Ovary (tissue), 3 donors: ENCODE results near the gene EIF4G2.

Experiments used
- CTCF ChIP-seq, 3 donors: fragments of 450-650 bp in 2 of 3; fragments of 200-600 bp in 1 of 3; IDR thresholded peaks; one replicate each; pipeline versions ENCODE4 v1.5.1 to v1.8.0; 2016 to 2022; ENCODE audit warnings: antibody characterized with exemption in 3 of 3, mild to moderate bottlenecking in 1 of 3
- POLR2A ChIP-seq: fragments of 450-650 bp; IDR thresholded peaks from one replicate; pipeline ENCODE4 v1.6.1; 2017; ENCODE audit warnings: antibody characterized with exemption, mild to moderate bottlenecking, moderate library complexity
- donor health status: DM: no; HTN: no; CAD: no.

GRCh38 chr11:10856689-10857458, 48.1 kb upstream of the EIF4G2 start:
- TF ChIP-seq CTCF (IDR thresholded peaks at IDR 0.05) (no peak), POLR2A (no peak)
